Measurements from ENCODE around the gene LAIR2. TPM values are rescaled to one million over a fixed set of nuclear protein-coding genes. Genes with fewer than 3 reads are reported as not detected.

LAIR2 gene
- total RNA-seq, 1 experiment from 2014 or later, result not detected

GRCh38 chr19:54480051-54480450, 22.6 kb upstream of the LAIR2 start:
- intact Hi-C loops (cut with micrococcal nuclease), result loop anchor here (5.0 kb wide), 1 partner anchor 197 kb away; no protein-coding TSS in a partner anchor
- BruUV-seq (replicated peaks), result no TSS peak
- H2AFZ ChIP-seq (ENCODE audit: low read depth, low read length, poor library complexity, severe bottlenecking), result no peak overlapping the region
- DNase-seq (ENCODE audit: low read depth, low spot score) (no peak), ATAC-seq (no peak)
- H3K9ac ChIP-seq (ENCODE audit: low read length), result no peak overlapping the region
- no peaks in the 10 kb centered on the region for H3K79me2 ChIP-seq (ENCODE audit: insufficient read depth, low read length)
- 0 out of 2 replicates have a peak, but pooled peaks cover 3% of the 10 kb centered on the region for H3K27me3 ChIP-seq (ENCODE audit: insufficient read depth, low read length)
- no peak overlapping the region for H3K27ac ChIP-seq (ENCODE audit: low read depth, low read length)
- no peak for TF ChIP-seq EZH2phosphoT487 (IDR thresholded peaks at IDR 0.05; ENCODE audit: borderline replicate concordance)
- no peak for TF ChIP-seq POLR2AphosphoS5 (IDR thresholded peaks at IDR 0.05; ENCODE audit: low read depth, low read length)
- no peak for TF ChIP-seq ZFX (IDR thresholded peaks at IDR 0.05)
- TF ChIP-seq ZNF274 (IDR thresholded peaks at IDR 0.05; ENCODE audit: low read depth, low read length), result no peak
- TF ChIP-seq RAD21 (IDR thresholded peaks at IDR 0.05; ENCODE audit: low read depth), result no peak
- no peak for TF ChIP-seq POLR2A (IDR thresholded peaks at IDR 0.05; ENCODE audit: borderline replicate concordance, extremely low read depth, insufficient read depth, insufficient read length)
- TF ChIP-seq FOSL1 (IDR thresholded peaks at IDR 0.05; ENCODE audit: low read depth), result no peak
- TF ChIP-seq, protein P1, sequence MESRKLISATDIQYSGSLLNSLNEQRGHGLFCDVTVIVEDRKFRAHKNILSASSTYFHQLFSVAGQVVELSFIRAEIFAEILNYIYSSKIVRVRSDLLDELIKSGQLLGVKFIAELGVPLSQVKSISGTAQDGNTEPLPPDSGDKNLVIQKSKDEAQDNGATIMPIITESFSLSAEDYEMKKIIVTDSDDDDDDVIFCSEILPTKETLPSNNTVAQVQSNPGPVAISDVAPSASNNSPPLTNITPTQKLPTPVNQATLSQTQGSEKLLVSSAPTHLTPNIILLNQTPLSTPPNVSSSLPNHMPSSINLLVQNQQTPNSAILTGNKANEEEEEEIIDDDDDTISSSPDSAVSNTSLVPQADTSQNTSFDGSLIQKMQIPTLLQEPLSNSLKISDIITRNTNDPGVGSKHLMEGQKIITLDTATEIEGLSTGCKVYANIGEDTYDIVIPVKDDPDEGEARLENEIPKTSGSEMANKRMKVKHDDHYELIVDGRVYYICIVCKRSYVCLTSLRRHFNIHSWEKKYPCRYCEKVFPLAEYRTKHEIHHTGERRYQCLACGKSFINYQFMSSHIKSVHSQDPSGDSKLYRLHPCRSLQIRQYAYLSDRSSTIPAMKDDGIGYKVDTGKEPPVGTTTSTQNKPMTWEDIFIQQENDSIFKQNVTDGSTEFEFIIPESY (IDR thresholded peaks at IDR 0.05; ENCODE audit: extremely low read depth, insufficient replicate concordance, low read length), result no peak
- TF ChIP-seq REST (IDR thresholded peaks at IDR 0.05; ENCODE audit: low read depth), result no peak
- TF ChIP-seq YY1 (IDR thresholded peaks at IDR 0.05; ENCODE audit: extremely low read depth, insufficient replicate concordance, low read depth, low read length), result no peak
- no peak for TF ChIP-seq JUND (IDR thresholded peaks at IDR 0.05)
- TF ChIP-seq, protein P2, sequence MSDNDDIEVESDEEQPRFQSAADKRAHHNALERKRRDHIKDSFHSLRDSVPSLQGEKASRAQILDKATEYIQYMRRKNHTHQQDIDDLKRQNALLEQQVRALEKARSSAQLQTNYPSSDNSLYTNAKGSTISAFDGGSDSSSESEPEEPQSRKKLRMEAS (IDR thresholded peaks at IDR 0.05), result no peak
- TF ChIP-seq CBX3 (IDR thresholded peaks at IDR 0.05; ENCODE audit: low read depth), result no peak
- TF ChIP-seq SIN3A (IDR thresholded peaks at IDR 0.05; ENCODE audit: low read depth), result no peak
- no peak for TF ChIP-seq EZH2 (IDR thresholded peaks at IDR 0.05)
- TF ChIP-seq SP1 (IDR thresholded peaks at IDR 0.05; ENCODE audit: low read depth), result no peak
- no peak for TF ChIP-seq CTCF (IDR thresholded peaks at IDR 0.05 in 2 of 3, conservative IDR thresholded peaks at IDR 0.05 in 1 of 3; ENCODE audit: borderline replicate concordance in 1 of 3, insufficient read depth in 1 of 3, low read depth in 2 of 3, low read length in 2 of 3)
- no peak for TF ChIP-seq SRF (IDR thresholded peaks at IDR 0.05; ENCODE audit: low read depth)
- RAD21 ChIA-PET (ENCODE audit: low non-redundant PET in 1 of 2, low total read pairs in 2 of 2, uncharacterized antibody in 2 of 2, unreplicated experiment in 2 of 2), result no interaction called here
- H4K20me1 ChIP-seq (ENCODE audit: insufficient read depth), result no peaks in the 10 kb centered on the region
- POLR2A ChIA-PET, result no interaction called here
- no peaks in the 10 kb centered on the region for H3K4me1 ChIP-seq (ENCODE audit: control insufficient read depth in 1 of 2, insufficient read depth in 2 of 2, low read length in 2 of 2)
- no peak overlapping the region for H3K4me3 ChIP-seq (replicated peaks in 1 of 2; ENCODE audit: low read depth in 1 of 2, low read length in 2 of 2)
- H3K9me3 ChIP-seq (ENCODE audit: control insufficient read depth in 1 of 2, insufficient read depth in 1 of 2, low read depth in 1 of 2, low read length in 2 of 2), result no peaks in the 10 kb centered on the region
- CTCF ChIA-PET, result interaction anchor here (0.6 to 0.8 kb wide), 2 partner anchors 157 to 439 kb away, joined by 3 read pairs; no protein-coding TSS in a partner anchor
- no peaks in the 10 kb centered on the region for H3K9me2 ChIP-seq (ENCODE audit: insufficient read depth)
- H3K36me3 ChIP-seq (ENCODE audit: control insufficient read depth in 1 of 2, insufficient read depth in 2 of 2, low read length in 2 of 2), result no peaks in the 10 kb centered on the region
- H3K4me2 ChIP-seq (ENCODE audit: low read length), result no peak overlapping the region

All from HCT116 (cell line).